Epithelial cell of proximal tubule (primary cell): ENCODE results near the gene RAB3D. TPM values are rescaled to one million over a fixed set of nuclear protein-coding genes. Genes with fewer than 3 reads are reported as not detected.
"Not testable (repeated sequence)": the region's sequence is repeated elsewhere in the genome, so short reads cannot be mapped to it uniquely, and the experiment has no call there.

ENCODE experiments used
- DNase-seq: peaks from one replicate; pipeline ENCODE4 v3.0.0-alpha.2; 2011; ENCODE audit warnings: low read depth
- H3K4me3 ChIP-seq: 2 replicates; pipeline ENCODE4 v1.5.1; 2011; ENCODE audit warnings: low read depth, mild to moderate bottlenecking, low read length
- total RNA-seq: library from RNA; depleted of rRNA; stranded (reverse); fragments of >200 nt; gene quantifications from 2 replicates; pipeline ENCODE4 v1.2.3, GENCODE V29; 2015
- TF ChIP-seq, protein P1 (sequence below): conservative IDR thresholded peaks from 2 replicates; pipeline ENCODE4 v1.5.1; 2012; ENCODE audit warnings: low read depth, mild to moderate bottlenecking, low read length

Gene RAB3D
- total RNA-seq, 1 donor from 2014 or later = 18.3 TPM

DNA sequence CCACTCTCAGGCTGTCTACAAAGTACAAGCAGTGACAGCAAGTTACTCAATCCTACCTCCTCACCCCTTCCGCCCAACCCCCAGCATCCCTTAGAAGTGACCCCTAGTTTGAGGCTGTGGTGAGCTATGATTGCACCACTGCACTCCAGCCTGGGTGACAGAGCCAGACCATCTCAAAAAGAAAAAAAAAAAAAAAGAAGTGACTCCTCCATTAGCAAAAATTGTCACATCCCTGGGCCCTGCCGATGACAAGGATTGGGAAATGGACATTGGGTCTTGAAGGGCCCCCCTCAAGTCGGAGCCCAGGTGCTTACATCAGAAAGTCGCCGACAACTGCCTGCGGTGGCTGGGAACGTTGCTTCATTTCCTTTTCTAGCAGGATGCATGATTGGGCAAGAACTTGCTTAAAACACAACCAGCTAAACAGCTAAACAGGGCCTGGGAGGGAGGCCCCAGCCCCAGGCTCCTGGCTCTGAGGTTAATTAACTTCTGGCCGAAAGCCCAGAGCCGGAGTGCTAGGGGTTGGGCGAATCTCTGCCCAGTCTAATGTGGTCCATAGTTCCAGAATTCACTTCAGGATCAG, 15.3 kb downstream of the RAB3D start:
- peak overlapping the region; percentile 11 for H3K4me3 ChIP-seq
- TF ChIP-seq, protein P1, sequence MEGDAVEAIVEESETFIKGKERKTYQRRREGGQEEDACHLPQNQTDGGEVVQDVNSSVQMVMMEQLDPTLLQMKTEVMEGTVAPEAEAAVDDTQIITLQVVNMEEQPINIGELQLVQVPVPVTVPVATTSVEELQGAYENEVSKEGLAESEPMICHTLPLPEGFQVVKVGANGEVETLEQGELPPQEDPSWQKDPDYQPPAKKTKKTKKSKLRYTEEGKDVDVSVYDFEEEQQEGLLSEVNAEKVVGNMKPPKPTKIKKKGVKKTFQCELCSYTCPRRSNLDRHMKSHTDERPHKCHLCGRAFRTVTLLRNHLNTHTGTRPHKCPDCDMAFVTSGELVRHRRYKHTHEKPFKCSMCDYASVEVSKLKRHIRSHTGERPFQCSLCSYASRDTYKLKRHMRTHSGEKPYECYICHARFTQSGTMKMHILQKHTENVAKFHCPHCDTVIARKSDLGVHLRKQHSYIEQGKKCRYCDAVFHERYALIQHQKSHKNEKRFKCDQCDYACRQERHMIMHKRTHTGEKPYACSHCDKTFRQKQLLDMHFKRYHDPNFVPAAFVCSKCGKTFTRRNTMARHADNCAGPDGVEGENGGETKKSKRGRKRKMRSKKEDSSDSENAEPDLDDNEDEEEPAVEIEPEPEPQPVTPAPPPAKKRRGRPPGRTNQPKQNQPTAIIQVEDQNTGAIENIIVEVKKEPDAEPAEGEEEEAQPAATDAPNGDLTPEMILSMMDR = no peak
- DNase-seq = peak; percentile 73

DNA sequence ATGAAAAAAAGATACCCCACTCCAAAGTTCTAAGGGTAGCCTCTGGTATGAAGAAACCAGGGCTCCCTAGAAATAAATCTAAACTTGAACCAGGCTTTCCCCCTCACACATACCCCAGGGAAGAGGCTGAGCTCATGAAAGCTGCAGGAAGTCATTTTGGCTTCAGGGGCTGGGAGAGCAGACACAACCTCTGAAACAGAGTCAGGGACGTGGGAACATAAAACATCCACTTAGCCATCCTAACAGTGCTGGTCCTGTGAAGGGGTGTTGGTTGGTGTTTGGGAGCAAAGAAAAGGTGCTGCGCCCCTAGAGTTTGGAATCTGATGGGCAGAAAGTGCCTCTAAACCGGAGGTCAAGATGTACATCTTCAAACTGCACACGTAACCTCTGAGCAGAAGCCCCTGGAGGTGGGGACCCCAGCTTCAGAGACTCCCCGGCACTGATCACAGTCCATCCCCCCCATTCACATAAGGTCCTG, 15.8 kb downstream of the RAB3D start:
- TF ChIP-seq, protein P1 = no peak
- H3K4me3 ChIP-seq = peak overlapping the region; percentile 11
- no peak for DNase-seq

DNA sequence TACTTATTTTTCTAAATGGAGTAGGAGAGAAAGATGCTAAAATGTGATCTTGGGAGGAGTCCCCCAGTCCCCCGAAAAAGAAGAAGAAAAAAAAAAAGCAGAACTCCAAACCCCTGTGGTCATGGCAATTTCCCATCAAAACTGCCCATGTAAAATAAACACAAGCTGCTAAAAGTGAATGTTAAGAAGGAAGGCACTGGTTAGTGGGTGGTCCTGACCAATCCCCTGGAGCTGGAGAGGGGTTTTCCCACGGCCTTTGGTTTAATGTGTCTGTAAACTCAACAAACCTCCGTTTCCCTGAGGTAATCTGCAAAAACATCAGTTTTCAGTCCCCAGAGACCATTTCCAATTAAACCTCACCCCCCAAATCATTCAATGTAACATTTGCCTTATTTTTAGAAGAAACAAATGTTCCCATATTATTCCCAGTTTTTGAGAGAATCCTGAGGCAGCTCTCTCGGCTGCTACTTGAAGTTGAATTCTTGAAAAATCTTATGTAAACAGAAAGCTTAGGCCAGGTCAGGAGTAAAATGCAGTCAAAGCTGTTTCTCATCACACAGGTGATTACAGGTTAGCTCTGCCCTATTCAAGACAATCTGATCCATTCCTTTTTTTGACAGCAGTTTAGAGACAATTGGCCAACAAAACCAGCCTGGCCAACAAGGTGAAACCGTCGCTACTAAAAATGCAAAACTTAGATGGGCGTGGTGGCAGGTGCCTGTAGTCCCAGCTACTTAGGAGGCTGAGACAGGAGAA, 17.0 kb downstream of the RAB3D start:
- H3K4me3 ChIP-seq = no peak overlapping the region
- DNase-seq = no peak
- TF ChIP-seq, protein P1 = no peak

DNA sequence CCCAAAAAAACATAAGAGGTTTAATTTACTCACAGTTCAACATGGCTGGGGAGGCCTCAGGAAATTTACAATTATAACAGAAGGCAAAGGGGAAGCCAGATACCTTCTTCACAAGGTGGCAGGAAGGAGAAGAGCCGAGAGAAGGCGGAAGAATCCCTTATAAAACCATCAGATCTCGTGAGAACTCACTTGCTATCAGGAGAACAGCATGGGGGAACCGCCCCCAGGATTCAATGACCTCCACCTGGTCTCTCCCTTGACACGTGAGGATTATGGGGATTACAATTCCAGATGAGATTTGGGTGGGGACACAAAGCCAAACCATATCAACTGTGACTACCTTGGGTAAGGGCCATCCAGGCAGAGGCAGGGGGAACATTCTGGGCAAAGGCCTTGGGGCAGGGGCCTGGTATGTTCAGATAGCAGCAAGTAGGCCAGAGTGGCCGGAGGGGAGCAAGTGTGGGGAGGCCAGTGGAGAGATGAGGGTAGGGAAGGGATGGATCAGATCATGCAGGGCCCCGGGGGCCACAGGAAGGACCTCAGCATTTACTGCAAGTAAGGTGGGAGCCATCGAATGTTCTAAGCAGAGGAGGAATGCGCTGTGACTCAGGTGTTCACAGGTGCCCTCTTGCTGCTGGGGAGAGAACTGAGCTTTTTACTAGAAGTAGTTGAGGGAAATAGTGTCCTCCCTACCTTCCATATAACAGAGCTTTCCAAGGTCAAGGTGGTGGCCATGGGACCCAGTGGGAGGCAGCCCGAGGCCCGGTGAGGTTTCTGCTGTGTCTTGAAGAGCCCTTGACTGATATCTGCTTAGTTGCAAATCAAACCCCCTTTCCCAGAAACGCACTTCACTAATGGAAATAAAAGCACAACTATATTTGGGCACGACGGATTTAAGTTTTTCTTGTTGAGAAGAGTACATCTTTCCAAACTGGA, 18.0 kb downstream of the RAB3D start:
- DNase-seq = no peak
- H3K4me3 ChIP-seq = no peak overlapping the region
- TF ChIP-seq, protein P1 = peak; percentile 21

DNA sequence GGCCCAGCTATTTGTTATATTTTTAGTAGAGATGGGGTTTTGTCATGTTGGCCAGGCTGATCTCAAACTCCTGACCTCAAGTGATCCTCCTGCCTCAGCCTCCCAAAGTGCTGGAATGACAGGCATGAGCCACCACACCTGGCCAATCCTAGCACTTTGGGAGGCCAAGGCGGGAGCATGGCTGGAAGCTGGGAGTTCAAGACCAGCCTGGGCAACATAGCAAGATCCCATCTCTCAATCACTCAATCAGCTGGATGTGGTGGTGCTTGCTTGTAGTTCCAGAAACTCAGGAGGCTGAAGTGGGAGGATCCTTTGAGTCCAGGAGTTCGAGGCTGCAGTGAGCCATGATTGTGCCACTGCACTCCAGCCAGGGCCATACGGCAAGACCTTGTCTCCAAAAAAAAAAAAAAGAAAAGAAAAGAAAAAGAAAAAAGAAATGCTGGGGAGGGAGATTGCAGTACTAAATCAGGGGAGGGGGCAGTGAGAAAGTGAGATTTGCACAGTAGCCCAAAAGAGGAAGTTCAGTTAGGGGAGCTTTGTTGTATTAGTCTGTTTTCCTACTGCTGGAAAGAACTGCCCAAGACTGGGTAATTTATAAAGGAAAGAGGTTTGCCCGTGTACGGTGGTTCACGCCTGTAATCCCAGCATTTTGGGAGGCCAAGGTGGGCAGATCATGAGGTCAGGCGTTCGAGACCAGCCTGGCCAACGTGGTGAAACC, 19.0 kb downstream of the RAB3D start:
- not testable (repeated sequence) for DNase-seq, H3K4me3 ChIP-seq

DNA sequence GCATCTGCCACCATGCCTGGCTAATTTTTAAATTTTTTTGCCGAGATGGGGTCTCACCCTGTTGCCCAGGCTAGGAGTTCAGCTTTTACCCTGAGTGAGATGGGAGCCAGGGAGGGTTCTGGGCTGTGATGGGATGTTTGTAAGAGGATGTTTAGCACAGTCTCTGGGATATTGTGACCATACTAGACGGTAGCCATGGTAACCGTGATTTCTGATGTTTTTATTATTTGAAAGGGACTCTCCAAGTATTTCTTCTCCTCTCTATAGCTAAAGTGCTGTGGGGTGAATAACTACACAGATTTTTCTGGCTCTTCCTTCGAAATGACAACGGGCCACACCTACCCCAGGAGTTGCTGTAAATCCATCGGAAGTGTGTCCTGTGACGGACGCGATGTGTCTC, 33.1 kb downstream of the RAB3D start:
- H3K4me3 ChIP-seq = no peak overlapping the region
- TF ChIP-seq, protein P1 = no peak
- DNase-seq = no peak

DNA sequence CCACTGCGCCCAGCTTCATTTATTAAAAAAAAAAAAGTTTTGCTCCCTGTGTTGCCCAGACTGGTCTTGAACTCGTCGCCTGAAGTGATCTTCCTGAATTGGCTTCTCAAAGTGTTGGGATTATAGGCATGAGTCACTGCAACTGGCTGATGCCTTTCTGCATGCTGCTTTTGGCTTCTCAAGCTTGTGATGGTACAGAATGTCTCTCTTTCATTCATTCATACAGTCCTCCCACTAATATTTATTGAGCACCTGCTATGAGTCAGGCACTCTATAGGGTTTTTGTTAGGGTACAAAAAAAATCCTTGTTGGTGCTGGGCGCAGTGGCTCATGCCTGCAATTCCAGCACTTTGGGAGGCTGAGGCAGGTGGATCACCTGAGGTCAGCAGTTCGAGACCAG, 34.5 kb downstream of the RAB3D start:
- DNase-seq = no peak
- no peak overlapping the region for H3K4me3 ChIP-seq
- TF ChIP-seq, protein P1 = no peak
